Measurements from ENCODE around the gene SND1.

SND1 gene

GRCh38 chr7:127988751-127989150, 336.8 kb downstream of the SND1 start:
- no peaks in the 10 kb centered on the region for H3K9me3 ChIP-seq (ENCODE audit: control insufficient read depth in 1 of 2, low read length in 2 of 2)
- H3K9ac ChIP-seq (ENCODE audit: low read depth in 1 of 2, low read length in 2 of 2): no peak overlapping the region
- H3K27ac ChIP-seq (ENCODE audit: low read depth, low read length): no peak overlapping the region
- H3K4me3 ChIP-seq (ENCODE audit: low read depth in 1 of 2, low read length in 2 of 2): no peak overlapping the region
- peaks cover 6 to 20% of the 10 kb centered on the region in 2 donors for H3K36me3 ChIP-seq (ENCODE audit: control insufficient read depth in 1 of 2, insufficient read depth in 2 of 2, low read length in 2 of 2)
- H3K4me1 ChIP-seq (ENCODE audit: control insufficient read depth in 1 of 2, insufficient read depth in 2 of 2, low read length in 2 of 2): no peaks in the 10 kb centered on the region
- no peaks in the 10 kb centered on the region for H3K27me3 ChIP-seq (ENCODE audit: control insufficient read depth in 1 of 2, insufficient read depth in 2 of 2, low read length in 2 of 2)

GRCh38 chr7:127993317-127993716, 341.3 kb downstream of the SND1 start:
- Histone ChIP-seq H3K36me3 (ENCODE audit: control insufficient read depth in 1 of 2, insufficient read depth in 2 of 2, low read length in 2 of 2) (peaks cover 7 to 31% of the 10 kb centered on the region in 2 donors), H3K4me1 (ENCODE audit: control insufficient read depth in 1 of 2, insufficient read depth in 2 of 2, low read length in 2 of 2) (peaks cover 0 to under 1% of the 10 kb centered on the region in 2 donors), H3K4me3 (ENCODE audit: low read depth in 1 of 2, low read length in 2 of 2) (no peak overlapping the region), H3K27me3 (ENCODE audit: control insufficient read depth in 1 of 2, insufficient read depth in 2 of 2, low read length in 2 of 2) (no peaks in the 10 kb centered on the region), H3K27ac (ENCODE audit: low read depth, low read length) (no peak overlapping the region), H3K9me3 (ENCODE audit: control insufficient read depth in 1 of 2, low read length in 2 of 2) (no peaks in the 10 kb centered on the region), H3K9ac (ENCODE audit: low read depth in 1 of 2, low read length in 2 of 2) (no peak overlapping the region)

GRCh38 chr7:127993987-127994386, 342.0 kb downstream of the SND1 start:
- H3K9me3 ChIP-seq (ENCODE audit: control insufficient read depth in 1 of 2, low read length in 2 of 2): no peaks in the 10 kb centered on the region
- H3K27me3 ChIP-seq (ENCODE audit: control insufficient read depth in 1 of 2, insufficient read depth in 2 of 2, low read length in 2 of 2): no peaks in the 10 kb centered on the region
- H3K36me3 ChIP-seq (ENCODE audit: control insufficient read depth in 1 of 2, insufficient read depth in 2 of 2, low read length in 2 of 2): peaks cover 10 to 35% of the 10 kb centered on the region in 2 donors
- H3K27ac ChIP-seq (ENCODE audit: low read depth, low read length): no peak overlapping the region
- H3K4me1 ChIP-seq (ENCODE audit: control insufficient read depth in 1 of 2, insufficient read depth in 2 of 2, low read length in 2 of 2): peaks cover 0 to 7% of the 10 kb centered on the region in 2 donors
- H3K9ac ChIP-seq (ENCODE audit: low read depth in 1 of 2, low read length in 2 of 2): no peak overlapping the region
- H3K4me3 ChIP-seq (ENCODE audit: low read depth in 1 of 2, low read length in 2 of 2): no peak overlapping the region

- H3K9me3 ChIP-seq (ENCODE audit: control insufficient read depth in 1 of 2, low read length in 2 of 2): no peaks in the 10 kb centered on the region
- H3K27ac ChIP-seq (ENCODE audit: low read depth, low read length): no peak overlapping the region
- H3K27me3 ChIP-seq (ENCODE audit: control insufficient read depth in 1 of 2, insufficient read depth in 2 of 2, low read length in 2 of 2): no peaks in the 10 kb centered on the region
- peaks cover 10 to 35% of the 10 kb centered on the region in 2 donors for H3K36me3 ChIP-seq (ENCODE audit: control insufficient read depth in 1 of 2, insufficient read depth in 2 of 2, low read length in 2 of 2)
- H3K4me1 ChIP-seq (ENCODE audit: control insufficient read depth in 1 of 2, insufficient read depth in 2 of 2, low read length in 2 of 2): peaks cover 3 to 14% of the 10 kb centered on the region in 2 donors
- no peak overlapping the region for H3K4me3 ChIP-seq (ENCODE audit: low read depth in 1 of 2, low read length in 2 of 2)
- no peak overlapping the region for H3K9ac ChIP-seq (ENCODE audit: low read depth in 1 of 2, low read length in 2 of 2)
These were observed 343.3 kb downstream of the SND1 start for GRCh38 chr7:127995156-127995880.

GRCh38 chr7:127995881-127996215, 343.9 kb downstream of the SND1 start:
- H3K27ac ChIP-seq (ENCODE audit: low read depth, low read length): no peak overlapping the region
- no peaks in the 10 kb centered on the region for H3K9me3 ChIP-seq (ENCODE audit: control insufficient read depth in 1 of 2, low read length in 2 of 2)
- no peak overlapping the region for H3K4me3 ChIP-seq (ENCODE audit: low read depth in 1 of 2, low read length in 2 of 2)
- H3K27me3 ChIP-seq (ENCODE audit: control insufficient read depth in 1 of 2, insufficient read depth in 2 of 2, low read length in 2 of 2): no peaks in the 10 kb centered on the region
- H3K36me3 ChIP-seq (ENCODE audit: control insufficient read depth in 1 of 2, insufficient read depth in 2 of 2, low read length in 2 of 2): peaks cover 9 to 35% of the 10 kb centered on the region in 2 donors
- no peak overlapping the region for H3K9ac ChIP-seq (ENCODE audit: low read depth in 1 of 2, low read length in 2 of 2)
- peaks cover 8 to 19% of the 10 kb centered on the region in 2 donors for H3K4me1 ChIP-seq (ENCODE audit: control insufficient read depth in 1 of 2, insufficient read depth in 2 of 2, low read length in 2 of 2)

DNA sequence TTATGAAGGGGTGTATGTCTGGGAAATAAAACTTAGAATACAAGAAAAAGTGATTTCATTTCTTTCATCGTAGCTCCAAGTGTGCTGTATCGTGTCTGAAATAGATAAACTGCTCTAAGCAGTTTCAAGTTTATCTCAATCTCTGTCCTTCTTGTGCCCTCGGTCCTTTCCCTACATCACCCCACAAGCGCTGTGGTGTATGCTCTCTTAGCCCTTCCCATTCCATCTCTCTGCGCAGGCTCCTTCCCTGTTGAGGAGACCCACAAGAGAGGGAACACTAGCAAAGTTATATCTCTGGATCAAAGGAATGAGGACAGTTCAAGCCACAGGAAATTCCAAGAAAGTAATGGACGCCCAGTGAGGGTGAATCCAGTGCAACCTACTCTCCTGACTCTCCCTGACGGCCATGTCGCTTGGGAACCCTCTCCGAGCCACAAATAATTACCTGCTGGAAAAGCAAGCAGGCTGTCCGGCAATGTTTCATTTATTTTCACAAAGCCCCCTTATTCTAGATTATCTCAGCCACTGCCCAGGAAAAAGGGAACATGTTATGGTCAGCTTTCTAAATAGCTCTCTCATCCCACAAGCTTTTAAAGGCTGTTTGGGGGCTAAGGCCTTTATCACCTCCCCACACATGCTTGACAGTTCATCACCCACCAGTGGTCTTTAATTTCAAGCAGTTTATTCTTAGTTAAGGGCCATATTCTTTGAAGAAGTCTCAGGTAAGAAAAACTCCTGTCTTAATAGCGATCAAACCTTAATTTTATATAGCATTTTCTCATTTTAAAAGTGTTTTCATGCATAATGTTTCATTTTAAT, 344.5 kb downstream of the SND1 start:
- Histone ChIP-seq H3K9ac (ENCODE audit: low read depth in 1 of 2, low read length in 2 of 2) (no peak overlapping the region), H3K9me3 (ENCODE audit: control insufficient read depth in 1 of 2, low read length in 2 of 2) (no peaks in the 10 kb centered on the region), H3K27me3 (ENCODE audit: control insufficient read depth in 1 of 2, insufficient read depth in 2 of 2, low read length in 2 of 2) (no peaks in the 10 kb centered on the region), H3K36me3 (ENCODE audit: control insufficient read depth in 1 of 2, insufficient read depth in 2 of 2, low read length in 2 of 2) (peaks cover 6 to 33% of the 10 kb centered on the region in 2 donors), H3K4me1 (ENCODE audit: control insufficient read depth in 1 of 2, insufficient read depth in 2 of 2, low read length in 2 of 2) (peaks cover 9 to 24% of the 10 kb centered on the region in 2 donors), H3K27ac (ENCODE audit: low read depth, low read length) (no peak overlapping the region), H3K4me3 (ENCODE audit: low read depth in 1 of 2, low read length in 2 of 2) (no peak overlapping the region)

- Histone ChIP-seq H3K4me1 (ENCODE audit: control insufficient read depth in 1 of 2, insufficient read depth in 2 of 2, low read length in 2 of 2) (peaks cover 9 to 24% of the 10 kb centered on the region in 2 donors), H3K9ac (ENCODE audit: low read depth in 1 of 2, low read length in 2 of 2) (no peak overlapping the region), H3K9me3 (ENCODE audit: control insufficient read depth in 1 of 2, low read length in 2 of 2) (no peaks in the 10 kb centered on the region), H3K4me3 (ENCODE audit: low read depth in 1 of 2, low read length in 2 of 2) (no peak overlapping the region), H3K27me3 (ENCODE audit: control insufficient read depth in 1 of 2, insufficient read depth in 2 of 2, low read length in 2 of 2) (no peaks in the 10 kb centered on the region), H3K27ac (ENCODE audit: low read depth, low read length) (no peak overlapping the region), H3K36me3 (ENCODE audit: control insufficient read depth in 1 of 2, insufficient read depth in 2 of 2, low read length in 2 of 2) (peaks cover 6 to 32% of the 10 kb centered on the region in 2 donors)
These were observed 345.4 kb downstream of the SND1 start for GRCh38 chr7:127997226-127997922.

GRCh38 chr7:127998671-127999070, 346.7 kb downstream of the SND1 start:
- Histone ChIP-seq H3K9ac (ENCODE audit: low read depth in 1 of 2, low read length in 2 of 2) (no peak overlapping the region), H3K4me1 (ENCODE audit: control insufficient read depth in 1 of 2, insufficient read depth in 2 of 2, low read length in 2 of 2) (peaks cover 15 to 29% of the 10 kb centered on the region in 2 donors), H3K9me3 (ENCODE audit: control insufficient read depth in 1 of 2, low read length in 2 of 2) (no peaks in the 10 kb centered on the region), H3K27me3 (ENCODE audit: control insufficient read depth in 1 of 2, insufficient read depth in 2 of 2, low read length in 2 of 2) (no peaks in the 10 kb centered on the region), H3K27ac (ENCODE audit: low read depth, low read length) (no peak overlapping the region), H3K4me3 (ENCODE audit: low read depth in 1 of 2, low read length in 2 of 2) (no peak overlapping the region), H3K36me3 (ENCODE audit: control insufficient read depth in 1 of 2, insufficient read depth in 2 of 2, low read length in 2 of 2) (peaks cover 3 to 22% of the 10 kb centered on the region in 2 donors)

DNA sequence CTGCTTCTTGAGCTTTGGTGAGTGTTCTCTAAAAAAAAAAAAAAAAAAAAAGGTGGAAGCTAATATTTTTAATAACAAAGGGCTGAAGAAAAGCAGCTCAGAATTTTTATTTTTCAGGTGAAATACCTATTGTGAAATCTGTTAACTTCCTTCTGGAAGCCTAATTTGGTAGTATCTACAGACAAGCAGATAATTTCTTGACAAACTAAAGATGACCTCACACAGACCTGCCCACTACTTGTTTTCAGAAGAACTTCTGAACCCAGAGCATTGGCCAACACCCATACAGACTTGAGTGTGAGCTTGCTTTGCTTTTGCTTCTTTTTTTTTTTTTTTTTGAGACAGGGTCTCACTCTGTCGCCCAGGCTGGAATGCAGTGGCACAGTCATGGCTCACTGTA, 348.1 kb downstream of the SND1 start:
- Histone ChIP-seq H3K27ac (ENCODE audit: low read depth, low read length) (no peak overlapping the region), H3K27me3 (ENCODE audit: control insufficient read depth in 1 of 2, insufficient read depth in 2 of 2, low read length in 2 of 2) (no peaks in the 10 kb centered on the region), H3K36me3 (ENCODE audit: control insufficient read depth in 1 of 2, insufficient read depth in 2 of 2, low read length in 2 of 2) (peaks cover 3 to 15% of the 10 kb centered on the region in 2 donors)

GRCh38 chr7:128000854-128001265, 348.9 kb downstream of the SND1 start:
- no peak overlapping the region for H3K27ac ChIP-seq (ENCODE audit: low read depth, low read length)
- peaks cover 3 to 15% of the 10 kb centered on the region in 2 donors for H3K36me3 ChIP-seq (ENCODE audit: control insufficient read depth in 1 of 2, insufficient read depth in 2 of 2, low read length in 2 of 2)
- no peaks in the 10 kb centered on the region for H3K27me3 ChIP-seq (ENCODE audit: control insufficient read depth in 1 of 2, insufficient read depth in 2 of 2, low read length in 2 of 2)
- no peak overlapping the region for H3K9ac ChIP-seq (ENCODE audit: low read depth in 1 of 2, low read length in 2 of 2)
- peak overlapping the region in 1 of 2 donors; percentile 26 for H3K4me3 ChIP-seq (ENCODE audit: low read depth in 1 of 2, low read length in 2 of 2)
- H3K9me3 ChIP-seq (ENCODE audit: control insufficient read depth in 1 of 2, low read length in 2 of 2): no peaks in the 10 kb centered on the region
- peaks cover 32 to 45% of the 10 kb centered on the region in 2 donors for H3K4me1 ChIP-seq (ENCODE audit: control insufficient read depth in 1 of 2, insufficient read depth in 2 of 2, low read length in 2 of 2)

More for the DNA sequence above, 348.1 kb downstream of the SND1 start:
- no peak overlapping the region for H3K4me3 ChIP-seq (ENCODE audit: low read depth in 1 of 2, low read length in 2 of 2)
- no peaks in the 10 kb centered on the region for H3K9me3 ChIP-seq (ENCODE audit: control insufficient read depth in 1 of 2, low read length in 2 of 2)
- H3K9ac ChIP-seq (ENCODE audit: low read depth in 1 of 2, low read length in 2 of 2): no peak overlapping the region
- peaks cover 29 to 38% of the 10 kb centered on the region in 2 donors for H3K4me1 ChIP-seq (ENCODE audit: control insufficient read depth in 1 of 2, insufficient read depth in 2 of 2, low read length in 2 of 2)

Data from duodenal mucosa (tissue), 2 donors.